ENCODE measurements around the gene RASSF3. TPM values are rescaled to one million over a fixed set of nuclear protein-coding genes. Genes with fewer than 3 reads are reported as not detected.
A peak's percentile ranks its signal among the peaks of the same experiment; 100 is the strongest.

RASSF3 gene
- total and polyA plus RNA-seq, 2 of the 13 experiments (the other 11 are each of a cell fraction or from before 2014, with no cell fraction given), result 15.5 to 16.0 TPM

DNA sequence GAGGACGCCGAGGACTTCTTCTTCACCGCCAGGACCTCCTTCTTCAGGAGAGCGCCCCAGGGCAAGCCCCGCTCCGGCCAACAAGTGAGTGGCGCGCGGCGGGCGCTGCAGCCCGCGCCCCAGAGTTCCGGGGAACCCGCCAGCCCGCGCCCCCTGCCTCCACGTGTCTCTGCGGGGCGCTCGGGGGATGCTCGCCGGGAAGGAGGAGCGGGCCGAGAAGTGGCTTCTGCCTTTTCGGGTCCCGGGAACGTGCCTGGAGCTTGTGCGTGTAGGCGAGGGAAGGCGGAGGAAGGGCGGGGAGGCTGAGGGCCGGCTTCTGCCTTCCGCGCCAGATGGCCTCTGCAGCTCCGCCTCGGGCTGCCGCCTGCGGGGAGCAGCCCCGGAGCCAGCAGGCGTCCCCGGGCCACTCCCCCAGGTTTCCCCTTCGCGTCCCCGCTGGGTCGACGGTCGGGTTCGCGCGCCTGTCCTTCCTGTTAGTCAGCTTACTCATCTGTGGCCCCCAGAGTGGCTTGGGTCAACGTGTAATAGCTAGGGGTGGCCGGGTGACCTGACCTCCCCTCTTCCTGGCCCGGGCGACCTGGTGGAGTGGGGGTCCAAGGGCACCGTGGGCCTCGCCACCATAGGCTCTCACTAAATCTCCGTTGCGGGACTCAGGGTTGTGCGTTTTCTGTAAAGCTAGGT, 505 bp downstream of the RASSF3 start (continued):
- no peak for TF ChIP-seq ZNF431 (CRISPR knock-in tag; IDR thresholded peaks at IDR 0.05; ENCODE audit: borderline replicate concordance, low read depth)
- no peak for TF ChIP-seq SP1 (IDR thresholded peaks at IDR 0.05)
- TF ChIP-seq SP1 (CRISPR knock-in tag; IDR thresholded peaks at IDR 0.05), result no peak
- TF ChIP-seq ZNF34 (CRISPR knock-in tag; IDR thresholded peaks at IDR 0.05; ENCODE audit: borderline replicate concordance), result no peak
- TF ChIP-seq NR3C1 (CRISPR knock-in tag; IDR thresholded peaks at IDR 0.05), result no peak
- 0 out of 2 replicates have a peak, but pooled peaks have one; percentile 18 for TF ChIP-seq MIER2 (CRISPR knock-in tag; IDR thresholded peaks at IDR 0.05)
- TF ChIP-seq THAP11 (CRISPR knock-in tag; IDR thresholded peaks at IDR 0.05), result no peak; the same call in 1 of the 2 replicates
- TF ChIP-seq, protein P1, sequence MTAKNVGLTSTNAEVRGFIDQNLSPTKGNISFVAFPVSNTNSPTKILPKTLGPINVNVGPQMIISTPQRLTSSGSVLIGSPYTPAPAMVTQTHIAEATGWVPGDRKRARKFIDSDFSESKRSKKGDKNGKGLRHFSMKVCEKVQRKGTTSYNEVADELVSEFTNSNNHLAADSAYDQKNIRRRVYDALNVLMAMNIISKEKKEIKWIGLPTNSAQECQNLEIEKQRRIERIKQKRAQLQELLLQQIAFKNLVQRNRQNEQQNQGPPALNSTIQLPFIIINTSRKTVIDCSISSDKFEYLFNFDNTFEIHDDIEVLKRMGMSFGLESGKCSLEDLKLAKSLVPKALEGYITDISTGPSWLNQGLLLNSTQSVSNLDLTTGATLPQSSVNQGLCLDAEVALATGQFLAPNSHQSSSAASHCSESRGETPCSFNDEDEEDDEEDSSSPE (CRISPR knock-in tag; IDR thresholded peaks at IDR 0.05), result peak; percentile 47
- no peak for TF ChIP-seq NBN (conservative IDR thresholded peaks at IDR 0.05)
- TF ChIP-seq GZF1 (CRISPR knock-in tag; IDR thresholded peaks at IDR 0.05), result no peak
- TF ChIP-seq BHLHE40 (IDR thresholded peaks at IDR 0.05; ENCODE audit: low read length), result no peak
- TF ChIP-seq XBP1 (CRISPR knock-in tag; IDR thresholded peaks at IDR 0.05), result no peak
- no peak for TF ChIP-seq TBP (CRISPR knock-in tag; IDR thresholded peaks at IDR 0.05)
- no peak for TF ChIP-seq REPIN1 (CRISPR knock-in tag; IDR thresholded peaks at IDR 0.05; ENCODE audit: borderline replicate concordance, low read depth)
- TF ChIP-seq ZNF747 (CRISPR knock-in tag; IDR thresholded peaks at IDR 0.05; ENCODE audit: borderline replicate concordance), result no peak
- peak; percentile 54 for TF ChIP-seq HNRNPLL (IDR thresholded peaks at IDR 0.05; ENCODE audit: low read depth, low read length, poor library complexity, severe bottlenecking)
- TF ChIP-seq ZFP62 (CRISPR knock-in tag; IDR thresholded peaks at IDR 0.05), result 0 out of 2 replicates have a peak, but pooled peaks have one; percentile 12
- TF ChIP-seq, protein P2, sequence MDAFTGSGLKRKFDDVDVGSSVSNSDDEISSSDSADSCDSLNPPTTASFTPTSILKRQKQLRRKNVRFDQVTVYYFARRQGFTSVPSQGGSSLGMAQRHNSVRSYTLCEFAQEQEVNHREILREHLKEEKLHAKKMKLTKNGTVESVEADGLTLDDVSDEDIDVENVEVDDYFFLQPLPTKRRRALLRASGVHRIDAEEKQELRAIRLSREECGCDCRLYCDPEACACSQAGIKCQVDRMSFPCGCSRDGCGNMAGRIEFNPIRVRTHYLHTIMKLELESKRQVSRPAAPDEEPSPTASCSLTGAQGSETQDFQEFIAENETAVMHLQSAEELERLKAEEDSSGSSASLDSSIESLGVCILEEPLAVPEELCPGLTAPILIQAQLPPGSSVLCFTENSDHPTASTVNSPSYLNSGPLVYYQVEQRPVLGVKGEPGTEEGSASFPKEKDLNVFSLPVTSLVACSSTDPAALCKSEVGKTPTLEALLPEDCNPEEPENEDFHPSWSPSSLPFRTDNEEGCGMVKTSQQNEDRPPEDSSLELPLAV (CRISPR knock-in tag; conservative IDR thresholded peaks at IDR 0.05; ENCODE audit: low read depth), result no peak
- TF ChIP-seq ZNF891 (CRISPR knock-in tag; IDR thresholded peaks at IDR 0.05), result no peak
- no peak for TF ChIP-seq ZNF24 (IDR thresholded peaks at IDR 0.05)
- peak; percentile 70 for TF ChIP-seq MXD4 (CRISPR knock-in tag; IDR thresholded peaks at IDR 0.05)
- TF ChIP-seq DPF2 (CRISPR knock-in tag; IDR thresholded peaks at IDR 0.05; ENCODE audit: borderline replicate concordance, low read depth), result no peak
- TF ChIP-seq MYC (CRISPR knock-in tag; IDR thresholded peaks at IDR 0.05; ENCODE audit: borderline replicate concordance), result peak; percentile 89
- TF ChIP-seq FOXK2 (IDR thresholded peaks at IDR 0.05), result no peak
- TF ChIP-seq RORA (CRISPR knock-in tag; IDR thresholded peaks at IDR 0.05), result no peak
- TF ChIP-seq PHF21A (CRISPR knock-in tag; IDR thresholded peaks at IDR 0.05), result peak; percentile 41; the same call in 1 of the 2 replicates
- TF ChIP-seq ZNF446 (CRISPR knock-in tag; IDR thresholded peaks at IDR 0.05), result peak; percentile 49; the same call in 1 of the 2 replicates
- no peak; the same call in 1 of the 2 replicates for TF ChIP-seq ZNF335 (CRISPR knock-in tag; IDR thresholded peaks at IDR 0.05)
- no peak for TF ChIP-seq ZNF484 (CRISPR knock-in tag; IDR thresholded peaks at IDR 0.05; ENCODE audit: borderline replicate concordance, low read depth)
- TF ChIP-seq SOX13 (IDR thresholded peaks at IDR 0.05), result no peak
- TF ChIP-seq SOX13 (CRISPR knock-in tag; conservative IDR thresholded peaks at IDR 0.05 in 1 of 2, IDR thresholded peaks at IDR 0.05 in 1 of 2), result no peak
- TF ChIP-seq MED8 (CRISPR knock-in tag; IDR thresholded peaks at IDR 0.05; ENCODE audit: insufficient replicate concordance), result no peak
- no peak for TF ChIP-seq XRCC5 (optimal IDR thresholded peaks at IDR 0.05; ENCODE audit: low read length)

All from HepG2 (cell line).